CD14-positive monocyte (primary cell): ENCODE measurements around the gene FGD6. TPM values are rescaled to one million over a fixed set of nuclear protein-coding genes. Genes with fewer than 3 reads are reported as not detected.

ENCODE experiments used
- DNase-seq, 3 donors: peaks; one replicate each; pipeline ENCODE4 v3.0.0-alpha.2; 2011 to 2022
- H2AFZ ChIP-seq: 2 replicates; pipeline ENCODE4 v1.6.0; 2012; ENCODE audit warnings: mild to moderate bottlenecking, low read depth, low read length, inconsistent platforms; ENCODE audit not compliant: insufficient read depth, poor library complexity, severe bottlenecking
- H3K27ac ChIP-seq, 2 donors: 1 replicate in 1 of 2; 2 replicates in 1 of 2; pipeline ENCODE4 v1.5.1; 2012 to 2013; ENCODE audit warnings: low read length in 2 of 2, control low read depth in 1 of 2, inconsistent platforms in 1 of 2, low read depth in 1 of 2, mild to moderate bottlenecking in 1 of 2
- H3K27me3 ChIP-seq, 2 donors: one replicate each; pipeline versions ENCODE4 v1.6.0 to v1.6.1; 2011 to 2013; ENCODE audit warnings: low read length in 2 of 2; ENCODE audit not compliant: control insufficient read depth in 2 of 2, insufficient read depth in 2 of 2
- H3K36me3 ChIP-seq, 2 donors: replicated peaks in 1 of 2; 1 replicate in 1 of 2; 2 replicates in 1 of 2; pipeline versions ENCODE4 v1.5.1 to v1.6.1; 2012 to 2013; ENCODE audit warnings: low read length in 2 of 2, control low read depth in 1 of 2, inconsistent platforms in 1 of 2, mild to moderate bottlenecking in 1 of 2; ENCODE audit not compliant: insufficient read depth in 2 of 2, control insufficient read depth in 1 of 2
- H3K4me1 ChIP-seq, 2 donors: 1 replicate in 1 of 2; 2 replicates in 1 of 2; pipeline versions ENCODE4 v1.5.1 to v1.6.1; 2012 to 2013; ENCODE audit warnings: low read length in 2 of 2, control low read depth in 1 of 2, inconsistent platforms in 1 of 2, mild to moderate bottlenecking in 1 of 2, moderate library complexity in 1 of 2; ENCODE audit not compliant: insufficient read depth in 2 of 2, control insufficient read depth in 1 of 2
- H3K4me2 ChIP-seq: replicated peaks from 2 replicates; pipeline ENCODE3; 2012; ENCODE audit warnings: low read length, moderate library complexity, mild to moderate bottlenecking; ENCODE audit not compliant: poor library complexity, severe bottlenecking; ENCODE audit errors: extremely low read depth
- H3K4me3 ChIP-seq, 3 experiments: fragments of 200-600 bp in 1 of 3; sonication (generic) in 1 of 3; replicated peaks in 1 of 3; 1 replicate in 2 of 3; 2 replicates in 1 of 3; pipeline ENCODE4 v1.5.1; 2011 to 2013; ENCODE audit warnings: low read length in 3 of 3, mild to moderate bottlenecking in 3 of 3, control low read depth in 2 of 3, low read depth in 2 of 3, inconsistent platforms in 1 of 3, moderate library complexity in 1 of 3
- H3K79me2 ChIP-seq: 2 replicates; pipeline ENCODE4 v1.6.0; 2012; ENCODE audit warnings: mild to moderate bottlenecking, control low read depth, inconsistent platforms, low read length, moderate library complexity; ENCODE audit not compliant: insufficient read depth
- H3K9ac ChIP-seq: 2 replicates; pipeline ENCODE4 v1.6.0; 2017; ENCODE audit warnings: low read length, mild to moderate bottlenecking; ENCODE audit not compliant: insufficient read depth, poor library complexity, severe bottlenecking
- H3K9me3 ChIP-seq, 2 donors: replicated peaks in 1 of 2; 1 replicate in 1 of 2; 2 replicates in 1 of 2; pipeline versions ENCODE4 v1.5.1 to v1.6.1; 2012 to 2013; ENCODE audit warnings: low read length in 2 of 2, control low read depth in 1 of 2; ENCODE audit not compliant: control insufficient read depth in 1 of 2, insufficient read depth in 1 of 2
- H4K20me1 ChIP-seq: 2 replicates; pipeline ENCODE4 v1.6.0; 2012; ENCODE audit warnings: mild to moderate bottlenecking, low read length, control low read depth, moderate library complexity; ENCODE audit not compliant: insufficient read depth
- H3K27ac Mint-ChIP-seq, 7 donors: one replicate each; pipeline ENCODE4 v1.8.0; 2020; ENCODE audit warnings: mild to moderate bottlenecking in 7 of 7, mixed read lengths in 7 of 7, moderate library complexity in 6 of 7, inconsistent platforms in 2 of 7
- H3K27me3 Mint-ChIP-seq, 3 donors: one replicate each; pipeline ENCODE4 v1.8.0; 2021 to 2022; ENCODE audit warnings: low read depth in 3 of 3, mild to moderate bottlenecking in 3 of 3, mixed read lengths in 3 of 3, moderate library complexity in 3 of 3, inconsistent platforms in 1 of 3
- H3K36me3 Mint-ChIP-seq, 2 donors: one replicate each; pipeline ENCODE4 v1.8.0; 2020; ENCODE audit warnings: mixed read lengths in 2 of 2, inconsistent platforms in 1 of 2, mild to moderate bottlenecking in 1 of 2
- H3K4me1 Mint-ChIP-seq: one replicate; pipeline ENCODE4 v1.8.0; 2020; ENCODE audit warnings: mild to moderate bottlenecking, mixed read lengths
- H3K4me3 Mint-ChIP-seq, 2 donors: one replicate each; pipeline ENCODE4 v1.8.0; 2020; ENCODE audit warnings: mild to moderate bottlenecking in 2 of 2, mixed read lengths in 2 of 2, moderate library complexity in 1 of 2
- H3K9me3 Mint-ChIP-seq, 7 donors: one replicate each; pipeline ENCODE4 v1.8.0; 2020 to 2022; ENCODE audit warnings: mixed read lengths in 7 of 7, mild to moderate bottlenecking in 6 of 7, moderate library complexity in 6 of 7, inconsistent platforms in 2 of 7
- CTCF ChIP-seq: fragments of 200-600 bp; IDR thresholded peaks from one replicate; pipeline ENCODE4 v1.8.0; 2022; ENCODE audit warnings: antibody characterized with exemption, mild to moderate bottlenecking
- WGBS: methylation state at CpG from one replicate; pipeline ENCODE4 v1.1.5; 2013; ENCODE audit warnings: missing lambda C conversion rate; ENCODE audit not compliant: insufficient coverage; 5-methylcytosine and 5-hydroxymethylcytosine counted together
- intact Hi-C, 2 donors: fragments of 100-400 bp; cut with micrococcal nuclease; formaldehyde crosslinking; loops; one replicate each; pipeline versions ENCODE4 v1.15.0 to v1.15.1; 2023
- polyA plus RNA-seq, 3 donors: library from polyadenylated mRNA; depleted of rRNA in 1 of 3; unstranded in 2 of 3; stranded (reverse) in 1 of 3; fragments of 300-500 nt in 2 of 3; fragments of >200 nt in 1 of 3; fragmentation: Illumina TruSeq in 2 of 3; gene quantifications; 1 replicate in 2 of 3; 2 replicates in 1 of 3; pipeline ENCODE4 v1.2.3, GENCODE V29; 2012 to 2021

Gene FGD6
- polyA plus RNA-seq, 3 donors: 4.0 to 8.1 (median 5.3) TPM

- H4K20me1 ChIP-seq: peaks cover 32% of the 10 kb centered on the region
- no peak for DNase-seq
- no peaks in the 10 kb centered on the region for H3K27me3 ChIP-seq
- H3K9me3 ChIP-seq: no peaks in the 10 kb centered on the region
- H3K79me2 ChIP-seq: no peaks in the 10 kb centered on the region
- no peak overlapping the region for H2AFZ ChIP-seq
- intact Hi-C loops: no loop called here
- Mint-ChIP-seq H3K9me3 (no peaks in the 10 kb centered on the region), H3K4me1 (peaks cover 19% of the 10 kb centered on the region), H3K27ac (peak overlapping the region in 5 of 7 donors; percentile 8 to 72 (median 34)), H3K4me3 (no peak overlapping the region), H3K36me3 (peaks cover 14 to 29% of the 10 kb centered on the region in 2 donors), H3K27me3 (peaks cover 0 to 3% (median 0%) of the 10 kb centered on the region in 3 donors)
- H3K36me3 ChIP-seq: peaks cover 0 to 8% of the 10 kb centered on the region in 2 donors
- no peak for TF ChIP-seq CTCF
- WGBS: no CpG with 5 or more reads among the region's 8 CpGs
- H3K27ac ChIP-seq: no peak overlapping the region
- H3K4me3 ChIP-seq: no peak overlapping the region
- H3K4me2 ChIP-seq: no peak overlapping the region
- H3K9ac ChIP-seq: no peak overlapping the region
- H3K4me1 ChIP-seq: peaks cover 22 to 26% of the 10 kb centered on the region in 2 donors
Measured at GRCh38 chr12:95185072-95185471, 32.2 kb downstream of the FGD6 start.

- Histone ChIP-seq H3K27ac (no peak overlapping the region), H4K20me1 (peaks cover 34% of the 10 kb centered on the region), H3K9ac (no peak overlapping the region), H3K27me3 (no peaks in the 10 kb centered on the region), H2AFZ (no peak overlapping the region), H3K4me3 (no peak overlapping the region), H3K4me2 (no peak overlapping the region), H3K4me1 (peaks cover 22 to 26% of the 10 kb centered on the region in 2 donors), H3K79me2 (no peaks in the 10 kb centered on the region), H3K36me3 (peaks cover 0 to 5% of the 10 kb centered on the region in 2 donors), H3K9me3 (no peaks in the 10 kb centered on the region)
- Mint-ChIP-seq H3K4me1 (peaks cover 19% of the 10 kb centered on the region), H3K27me3 (peaks cover 0 to 5% (median 1%) of the 10 kb centered on the region in 3 donors), H3K4me3 (no peak overlapping the region), H3K27ac (peak overlapping the region in 1 of 7 donors; percentile 15), H3K9me3 (no peaks in the 10 kb centered on the region), H3K36me3 (peaks cover 12 to 30% of the 10 kb centered on the region in 2 donors)
- intact Hi-C loops: no loop called here
- no peak for TF ChIP-seq CTCF
- DNase-seq: peak in 2 of 3 donors; percentile 26 to 51
Measured at GRCh38 chr12:95184121-95184520, 33.1 kb downstream of the FGD6 start.
